BJ (cell line): ENCODE measurements around the gene TSHZ2. TPM values are rescaled to one million over a fixed set of nuclear protein-coding genes. Genes with fewer than 3 reads are reported as not detected.

ENCODE experiments used
- CTCF ChIA-PET: fragments of 350-600 bp; formaldehyde crosslinking; extraction: SDS; loops from one replicate; lab custom pipeline; 2021; ENCODE audit warnings: antibody characterized with exemption, inconsistent platforms; lab: Yijun Ruan, JAX
- POLR2A ChIA-PET: fragments of 300-600 bp; sonication (Branson Sonifier 250); formaldehyde crosslinking; extraction: SDS; loops from one replicate; lab custom pipeline; 2021; ENCODE audit warnings: antibody characterized with exemption; lab: Charles Lee
- DNase-seq: peaks from one replicate; pipeline ENCODE4 v3.0.0-alpha.2; 2011; ENCODE audit warnings: low read depth
- H3K27me3 ChIP-seq: 2 replicates; pipeline ENCODE4 v1.6.0; 2011; ENCODE audit warnings: low read length; ENCODE audit not compliant: control insufficient read depth, insufficient read depth
- H3K36me3 ChIP-seq: 2 replicates; pipeline ENCODE4 v1.5.1; 2011; ENCODE audit warnings: low read length; ENCODE audit not compliant: control insufficient read depth, insufficient read depth
- H3K4me3 ChIP-seq: 2 replicates; pipeline ENCODE4 v1.5.1; 2011; ENCODE audit warnings: low read depth, mild to moderate bottlenecking, control low read depth, low read length
- polyA plus RNA-seq: library from polyadenylated mRNA; depleted of rRNA; stranded (reverse); fragments of >200 nt; gene quantifications from 2 replicates; pipeline ENCODE4 v1.2.3, GENCODE V29; 2011
- TF ChIP-seq, protein P1 (sequence below): IDR thresholded peaks from 2 replicates; pipeline ENCODE4 v1.5.1; 2011; ENCODE audit warnings: low read depth, mild to moderate bottlenecking, control low read depth, inconsistent platforms, low read length, moderate library complexity; ENCODE audit not compliant: insufficient read depth

The TSHZ2 gene
- polyA plus RNA-seq, 1 experiment: not detected

- Histone ChIP-seq H3K27me3 (no peaks in the 10 kb centered on the region), H3K36me3 (no peaks in the 10 kb centered on the region), H3K4me3 (no peak overlapping the region)
- CTCF ChIA-PET: no interaction called here
- no peak for DNase-seq
- TF ChIP-seq, protein P1, sequence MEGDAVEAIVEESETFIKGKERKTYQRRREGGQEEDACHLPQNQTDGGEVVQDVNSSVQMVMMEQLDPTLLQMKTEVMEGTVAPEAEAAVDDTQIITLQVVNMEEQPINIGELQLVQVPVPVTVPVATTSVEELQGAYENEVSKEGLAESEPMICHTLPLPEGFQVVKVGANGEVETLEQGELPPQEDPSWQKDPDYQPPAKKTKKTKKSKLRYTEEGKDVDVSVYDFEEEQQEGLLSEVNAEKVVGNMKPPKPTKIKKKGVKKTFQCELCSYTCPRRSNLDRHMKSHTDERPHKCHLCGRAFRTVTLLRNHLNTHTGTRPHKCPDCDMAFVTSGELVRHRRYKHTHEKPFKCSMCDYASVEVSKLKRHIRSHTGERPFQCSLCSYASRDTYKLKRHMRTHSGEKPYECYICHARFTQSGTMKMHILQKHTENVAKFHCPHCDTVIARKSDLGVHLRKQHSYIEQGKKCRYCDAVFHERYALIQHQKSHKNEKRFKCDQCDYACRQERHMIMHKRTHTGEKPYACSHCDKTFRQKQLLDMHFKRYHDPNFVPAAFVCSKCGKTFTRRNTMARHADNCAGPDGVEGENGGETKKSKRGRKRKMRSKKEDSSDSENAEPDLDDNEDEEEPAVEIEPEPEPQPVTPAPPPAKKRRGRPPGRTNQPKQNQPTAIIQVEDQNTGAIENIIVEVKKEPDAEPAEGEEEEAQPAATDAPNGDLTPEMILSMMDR: no peak
- POLR2A ChIA-PET: no interaction called here
These were observed 366.6 kb downstream of the TSHZ2 start for GRCh38 chr20:53338716-53339115.

GRCh38 chr20:53342429-53342828, 370.3 kb downstream of the TSHZ2 start:
- TF ChIP-seq, protein P1: no peak
- no peak for DNase-seq
- H3K27me3 ChIP-seq: no peaks in the 10 kb centered on the region
- no peak overlapping the region for H3K4me3 ChIP-seq
- CTCF ChIA-PET: no interaction called here
- POLR2A ChIA-PET: no interaction called here
- H3K36me3 ChIP-seq: no peaks in the 10 kb centered on the region

DNA sequence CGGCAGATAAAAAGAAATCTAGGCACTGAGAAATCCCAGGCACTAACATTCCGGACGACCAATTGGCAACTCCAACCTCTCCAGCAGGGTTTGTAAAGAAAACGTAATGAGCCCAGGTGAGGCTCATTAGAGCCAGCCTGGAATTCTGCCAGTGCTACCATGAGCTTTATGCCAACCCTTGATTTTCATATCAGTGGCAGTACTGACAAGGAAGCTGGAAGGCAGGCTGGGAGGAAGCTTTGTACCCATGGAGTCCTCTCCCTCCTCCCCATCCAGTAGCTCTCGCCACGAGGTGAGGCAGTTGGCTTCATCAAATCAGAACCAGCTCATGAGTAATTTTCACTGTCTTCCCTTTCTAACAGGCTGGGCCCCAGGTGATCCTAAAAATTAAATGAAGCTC, 371.3 kb downstream of the TSHZ2 start:
- POLR2A ChIA-PET: no interaction called here
- H3K36me3 ChIP-seq: no peaks in the 10 kb centered on the region
- TF ChIP-seq, protein P1: no peak
- CTCF ChIA-PET: no interaction called here
- no peak overlapping the region for H3K4me3 ChIP-seq
- H3K27me3 ChIP-seq: no peaks in the 10 kb centered on the region
- DNase-seq: no peak

- TF ChIP-seq, protein P1: no peak
- DNase-seq: no peak
- no peaks in the 10 kb centered on the region for H3K36me3 ChIP-seq
- no peak overlapping the region for H3K4me3 ChIP-seq
- CTCF ChIA-PET: no interaction called here
- no peaks in the 10 kb centered on the region for H3K27me3 ChIP-seq
- POLR2A ChIA-PET: no interaction called here
These were observed 372.7 kb downstream of the TSHZ2 start for GRCh38 chr20:53344891-53345290.

- TF ChIP-seq, protein P1: no peak
- Histone ChIP-seq H3K27me3 (no peaks in the 10 kb centered on the region), H3K36me3 (no peaks in the 10 kb centered on the region), H3K4me3 (no peak overlapping the region)
- CTCF ChIA-PET: no interaction called here
- POLR2A ChIA-PET: no interaction called here
- no peak for DNase-seq
These were observed 373.6 kb downstream of the TSHZ2 start for GRCh38 chr20:53345536-53346334.
